ENCODE results near the gene TPGS1. TPM values are rescaled to one million over a fixed set of nuclear protein-coding genes. Genes with fewer than 3 reads are reported as not detected.

Gene TPGS1
- total and polyA plus RNA-seq, 2 of the 8 experiments (the other 6 are each of a cell fraction or from before 2014, with no cell fraction given), result 9.1 to 10.6 TPM

DNA sequence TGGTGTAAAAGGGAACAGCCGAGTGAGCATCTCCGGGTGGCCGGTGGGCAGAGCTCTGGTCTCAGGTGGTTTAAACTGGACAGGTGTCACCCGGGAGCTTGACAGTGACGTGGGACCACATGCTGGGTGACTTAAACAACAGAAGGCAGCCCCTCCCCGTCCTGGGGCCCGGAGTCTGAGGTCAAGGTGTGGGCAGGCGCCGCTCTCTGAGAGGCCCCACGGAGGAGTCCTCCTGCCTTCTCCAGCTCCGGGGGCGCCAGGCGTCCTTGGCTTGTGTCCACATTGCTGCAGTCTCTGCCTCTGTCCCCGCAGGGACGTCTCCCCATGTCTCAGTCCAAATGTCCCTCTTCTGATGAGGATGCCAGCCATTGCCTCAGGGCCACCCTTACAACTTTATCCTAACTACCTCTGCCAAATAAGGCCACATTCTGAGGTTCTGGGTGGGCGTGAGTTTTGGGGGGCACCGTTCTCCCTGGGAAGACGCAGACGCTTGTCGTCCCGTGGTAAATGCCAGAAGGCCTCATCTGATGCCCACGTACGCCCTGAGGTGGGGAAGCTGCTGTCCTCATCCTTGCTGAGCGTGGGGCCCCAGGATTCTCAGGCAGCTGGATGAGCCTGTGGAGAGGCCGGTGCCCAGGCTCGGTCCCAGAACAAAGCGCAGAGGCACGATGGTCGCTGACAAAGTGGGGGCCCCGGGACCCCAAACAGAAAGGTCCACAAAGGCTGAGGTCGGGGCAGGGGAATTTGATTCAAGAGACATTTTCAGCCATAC is 49.5 kb downstream of the TPGS1 start:
- 90% methylated on average over 27 of the region's 31 CpGs; no CpG with 5 or more reads in 1 of the 2 experiments for WGBS, 2 experiments (ENCODE audit: extremely low coverage in 1 of 2, insufficient coverage in 1 of 2, insufficient read length in 1 of 2, insufficient replicate concordance in 2 of 2, low coverage in 1 of 2, low lambda C conversion rate in 2 of 2, missing lambda C conversion rate in 1 of 2)
- ChIA-PET CTCF (ENCODE audit: partially characterized antibody) (interaction anchor here (1.3 to 1.4 kb wide), 2 partner anchors 20 to 24 kb away, joined by 4 to 5 read pairs; no protein-coding TSS in a partner anchor), POLR2A (ENCODE audit: partially characterized antibody) (interaction anchor here (0.7 to 7.1 kb wide), 7 partner anchors 11 to 25 kb away, joined by 3 to 38 read pairs (median 10); partner anchors contain the start of genes BSG and CDC34)
- no peak for TF ChIP-seq KDM1A (IDR thresholded peaks at IDR 0.05; ENCODE audit: borderline replicate concordance, low read length)
- no peak for TF ChIP-seq HDAC2 (IDR thresholded peaks at IDR 0.05; ENCODE audit: borderline replicate concordance in 1 of 2, low read depth in 2 of 2, low read length in 2 of 2)
- no peak for TF ChIP-seq POU5F1 (IDR thresholded peaks at IDR 0.05; ENCODE audit: low read depth, low read length)
- TF ChIP-seq, protein P1, sequence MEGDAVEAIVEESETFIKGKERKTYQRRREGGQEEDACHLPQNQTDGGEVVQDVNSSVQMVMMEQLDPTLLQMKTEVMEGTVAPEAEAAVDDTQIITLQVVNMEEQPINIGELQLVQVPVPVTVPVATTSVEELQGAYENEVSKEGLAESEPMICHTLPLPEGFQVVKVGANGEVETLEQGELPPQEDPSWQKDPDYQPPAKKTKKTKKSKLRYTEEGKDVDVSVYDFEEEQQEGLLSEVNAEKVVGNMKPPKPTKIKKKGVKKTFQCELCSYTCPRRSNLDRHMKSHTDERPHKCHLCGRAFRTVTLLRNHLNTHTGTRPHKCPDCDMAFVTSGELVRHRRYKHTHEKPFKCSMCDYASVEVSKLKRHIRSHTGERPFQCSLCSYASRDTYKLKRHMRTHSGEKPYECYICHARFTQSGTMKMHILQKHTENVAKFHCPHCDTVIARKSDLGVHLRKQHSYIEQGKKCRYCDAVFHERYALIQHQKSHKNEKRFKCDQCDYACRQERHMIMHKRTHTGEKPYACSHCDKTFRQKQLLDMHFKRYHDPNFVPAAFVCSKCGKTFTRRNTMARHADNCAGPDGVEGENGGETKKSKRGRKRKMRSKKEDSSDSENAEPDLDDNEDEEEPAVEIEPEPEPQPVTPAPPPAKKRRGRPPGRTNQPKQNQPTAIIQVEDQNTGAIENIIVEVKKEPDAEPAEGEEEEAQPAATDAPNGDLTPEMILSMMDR (IDR thresholded peaks at IDR 0.05; ENCODE audit: control extremely low read depth in 1 of 3, insufficient read depth in 1 of 3, low read depth in 1 of 3, low read length in 3 of 3), result no peak
- no peak overlapping the region for H2BK12ac ChIP-seq (ENCODE audit: low read depth, low read length)
- H3K18ac ChIP-seq (ENCODE audit: extremely low read depth, low read length), result no peak overlapping the region; the same call in 1 of the 2 replicates
- no peaks in the 10 kb centered on the region for H3K27me3 ChIP-seq (replicated peaks in 1 of 4; ENCODE audit: control insufficient read depth in 3 of 4, extremely low read depth in 1 of 4, insufficient read depth in 3 of 4, low read length in 3 of 4)
- no peak overlapping the region for H3K4me3 ChIP-seq (ENCODE audit: extremely low read depth in 1 of 4, insufficient read depth in 2 of 4, low read depth in 3 of 4, low read length in 4 of 4)
- H3K4me2 ChIP-seq (ENCODE audit: insufficient read depth in 1 of 2, low read depth in 2 of 2, low read length in 2 of 2), result no peak overlapping the region
- no peaks in the 10 kb centered on the region for H3K36me3 ChIP-seq (ENCODE audit: control insufficient read depth in 2 of 4, insufficient read depth in 4 of 4, low read length in 3 of 4)
- no peak overlapping the region for H4K8ac ChIP-seq (ENCODE audit: extremely low read depth, insufficient read depth, low read length)
- FAIRE-seq (no peak), DNase-seq (ENCODE audit: low read depth in 1 of 2, low spot score in 2 of 2) (no peak)
- no peaks in the 10 kb centered on the region; a peak in 2 of 7 replicates for H3K4me1 ChIP-seq (replicated peaks in 1 of 4; ENCODE audit: control insufficient read depth in 3 of 4, insufficient read depth in 4 of 4, low read length in 3 of 4)
- no peak overlapping the region for H2BK120ac ChIP-seq (replicated peaks; ENCODE audit: low read depth, low read length)
- H3K23me2 ChIP-seq (ENCODE audit: low read depth, low read length), result no peaks in the 10 kb centered on the region; the same call in 1 of the 2 replicates
- no peak overlapping the region for H2BK5ac ChIP-seq (ENCODE audit: low read depth, low read length)
- H4K5ac ChIP-seq (ENCODE audit: insufficient read length, low read depth, low read length), result no peak overlapping the region
- no peak overlapping the region for H3K27ac ChIP-seq (ENCODE audit: low read depth, low read length)
- no peak overlapping the region for H2AK5ac ChIP-seq (ENCODE audit: low read depth, low read length)
- H3K23ac ChIP-seq (ENCODE audit: insufficient read length), result no peak overlapping the region
- H4K20me1 ChIP-seq (replicated peaks in 1 of 2; ENCODE audit: control insufficient read depth in 1 of 2, insufficient read depth in 2 of 2, low read length in 2 of 2), result peaks cover 0 to 2% of the 10 kb centered on the region in 2 experiments
- no peaks in the 10 kb centered on the region for H3K79me1 ChIP-seq (ENCODE audit: low read depth, low read length)
- H3K79me2 ChIP-seq (ENCODE audit: control insufficient read depth in 1 of 2, insufficient read depth in 2 of 2, low read length in 2 of 2), result no peaks in the 10 kb centered on the region
- no peak overlapping the region for H2BK20ac ChIP-seq (ENCODE audit: low read length)
- no peak overlapping the region for H3K14ac ChIP-seq (ENCODE audit: insufficient read length)
- H2AFZ ChIP-seq (ENCODE audit: low read length), result no peak overlapping the region
- no peak overlapping the region for H3K4ac ChIP-seq (replicated peaks; ENCODE audit: insufficient read length, low read depth, low read length)
- no peak overlapping the region for H3K9ac ChIP-seq (replicated peaks in 1 of 4; ENCODE audit: extremely low read depth in 1 of 4, low read depth in 3 of 4, low read length in 3 of 4)
- H4K91ac ChIP-seq (replicated peaks; ENCODE audit: insufficient read length, low read length), result no peak overlapping the region
- H3K56ac ChIP-seq (replicated peaks; ENCODE audit: insufficient read length, low read depth, low read length), result no peak overlapping the region
- H2BK15ac ChIP-seq (ENCODE audit: low read length), result no peak overlapping the region
- H3K9me3 ChIP-seq (ENCODE audit: insufficient read depth in 2 of 2, low read depth in 1 of 2, low read length in 1 of 2), result no peaks in the 10 kb centered on the region; a peak in 1 of 4 replicates
